ENCODE data around the gene ZNF598. TPM values are rescaled to one million over a fixed set of nuclear protein-coding genes. Genes with fewer than 3 reads are reported as not detected.

ZNF598 gene
- total RNA-seq, 2 experiments from 2014 or later = 75.1 to 75.9 TPM

DNA sequence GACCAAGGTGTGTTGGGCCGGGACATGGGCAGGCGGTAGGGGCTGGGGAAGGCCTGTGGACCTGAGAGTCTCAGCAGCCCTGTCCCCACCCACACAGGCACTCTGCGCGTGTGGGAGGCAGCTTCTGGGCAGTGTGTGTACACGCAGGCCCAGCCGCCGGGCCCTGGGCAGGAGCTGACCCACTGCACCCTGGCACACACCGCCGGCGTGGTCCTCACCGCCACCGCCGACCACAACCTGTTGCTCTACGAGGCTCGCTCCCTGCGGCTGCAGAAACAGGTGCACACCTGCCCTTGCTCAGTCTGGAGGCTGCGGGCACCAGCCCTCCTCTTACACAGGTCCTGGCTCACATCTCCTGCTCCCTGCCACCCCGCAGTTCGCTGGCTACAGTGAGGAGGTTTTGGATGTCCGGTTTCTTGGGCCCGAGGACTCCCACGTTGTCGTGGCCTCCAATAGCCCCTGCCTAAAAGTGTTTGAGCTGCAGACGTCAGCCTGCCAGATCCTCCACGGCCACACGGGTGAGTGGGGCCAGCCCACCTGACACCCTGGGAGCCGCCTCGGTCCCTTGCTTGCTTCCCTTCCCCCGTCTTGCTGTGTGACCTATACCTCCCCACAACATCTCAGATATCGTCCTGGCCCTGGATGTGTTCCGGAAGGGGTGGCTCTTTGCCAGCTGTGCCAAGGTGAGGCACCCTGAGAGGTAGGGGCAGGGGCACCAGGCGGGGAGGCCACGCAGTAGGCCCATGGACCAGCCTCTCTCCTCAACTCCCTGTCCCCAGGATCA lies 34.0 kb downstream of the ZNF598 start:
- CTCF ChIA-PET = no interaction called here
- peaks cover 3% of the 10 kb centered on the region for H3K27me3 Mint-ChIP-seq (ENCODE audit: low read depth)
- POLR2A ChIA-PET = interaction anchor here (1.1 to 4.2 kb wide), 2 partner anchors 9 to 11 kb away, joined by 3 to 31 read pairs; partner anchors contain the start of genes GFER and RPS2

GRCh38 chr16:1974157-1975070 lies 35.2 kb downstream of the ZNF598 start:
- Mint-ChIP-seq H3K4me1 (ENCODE audit: low read depth) (peaks cover 30% of the 10 kb centered on the region), H3K9me3 (ENCODE audit: insufficient read depth) (no peaks in the 10 kb centered on the region), H3K36me3 (ENCODE audit: low read depth) (peaks cover 17% of the 10 kb centered on the region), H3K4me3 (peak overlapping the region; percentile 12), H3K27ac (no peak overlapping the region), H3K27me3 (ENCODE audit: low read depth) (no peaks in the 10 kb centered on the region)
- no peak for DNase-seq
- no peak for ATAC-seq
- ChIA-PET CTCF (no interaction called here), POLR2A (interaction anchor here (1.3 to 4.2 kb wide), 2 partner anchors 10 kb away, joined by 5 to 31 read pairs; partner anchors contain the start of gene RPS2)

More for the DNA sequence above, 34.0 kb downstream of the ZNF598 start:
- Mint-ChIP-seq H3K9me3 (ENCODE audit: insufficient read depth) (no peaks in the 10 kb centered on the region), H3K36me3 (ENCODE audit: low read depth) (peaks cover 18% of the 10 kb centered on the region), H3K4me3 (no peak overlapping the region), H3K27ac (no peak overlapping the region), H3K4me1 (ENCODE audit: low read depth) (peaks cover 28% of the 10 kb centered on the region)
- ATAC-seq (no peak), DNase-seq (no peak)

DNA sequence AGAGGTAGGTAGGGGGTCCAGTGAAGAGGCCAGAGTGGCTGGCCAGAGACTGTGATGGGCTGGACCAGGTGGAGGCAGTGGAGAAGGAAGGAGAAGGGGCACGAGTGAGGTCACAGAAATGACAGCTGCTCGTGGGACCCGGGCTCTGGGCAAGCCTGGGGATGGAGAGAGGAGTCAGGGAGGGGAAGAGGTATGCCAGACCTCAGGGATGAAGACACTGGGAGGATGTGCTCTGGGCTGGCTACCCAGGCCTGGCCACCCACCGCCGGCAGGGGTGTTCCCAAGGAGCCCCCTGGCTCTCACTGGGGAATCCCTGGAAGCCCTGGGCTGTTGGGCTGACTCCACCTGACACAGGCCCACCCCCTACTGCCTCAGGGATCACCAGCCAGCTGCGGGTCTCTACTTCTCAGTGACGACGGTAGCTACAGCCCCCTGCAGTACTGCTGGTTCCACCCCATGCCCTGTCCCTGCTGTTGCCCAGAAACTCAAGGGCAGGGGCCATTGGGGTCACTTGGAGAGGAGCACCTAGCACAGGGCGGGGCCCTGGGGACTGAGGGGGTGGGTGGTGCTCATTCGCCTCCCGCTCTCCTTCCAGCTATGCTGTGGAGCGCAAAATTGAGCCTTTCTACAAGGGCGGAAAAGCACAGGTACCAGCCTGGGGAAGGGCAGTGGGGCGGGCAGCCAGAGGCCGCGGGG lies 36.0 kb downstream of the ZNF598 start:
- ATAC-seq (no peak), DNase-seq (no peak)
- Mint-ChIP-seq H3K36me3 (ENCODE audit: low read depth) (peaks cover 15% of the 10 kb centered on the region), H3K4me1 (ENCODE audit: low read depth) (peaks cover 30% of the 10 kb centered on the region), H3K9me3 (ENCODE audit: insufficient read depth) (no peaks in the 10 kb centered on the region), H3K27me3 (ENCODE audit: low read depth) (no peaks in the 10 kb centered on the region), H3K27ac (peak overlapping the region; percentile 43), H3K4me3 (peak overlapping the region; percentile 12)
- ChIA-PET POLR2A (interaction anchor here (0.6 to 1.3 kb wide), 2 partner anchors 9 to 273 kb away, joined by 3 to 5 read pairs; partner anchors contain the start of gene RPS2), CTCF (no interaction called here)

GRCh38 chr16:1972490-1972877 lies 37.1 kb downstream of the ZNF598 start:
- Mint-ChIP-seq H3K36me3 (ENCODE audit: low read depth) (peaks cover 10% of the 10 kb centered on the region), H3K4me1 (ENCODE audit: low read depth) (peaks cover 30% of the 10 kb centered on the region), H3K4me3 (peak overlapping the region; percentile 94), H3K27ac (peak overlapping the region; percentile 97), H3K9me3 (ENCODE audit: insufficient read depth) (no peaks in the 10 kb centered on the region), H3K27me3 (ENCODE audit: low read depth) (no peaks in the 10 kb centered on the region)
- ChIA-PET CTCF (interaction anchor here (1.3 to 1.6 kb wide), 2 partner anchors 32 to 168 kb away, joined by 4 to 5 read pairs; no protein-coding TSS in a partner anchor), POLR2A (interaction anchor here (0.6 to 3.3 kb wide), 8 partner anchors 8 to 275 kb away, joined by 3 to 19 read pairs (median 6); partner anchors contain the start of genes GFER, NDUFB10, NOXO1 and TRAF7)
- DNase-seq (no peak), ATAC-seq (peak; percentile 10)

DNA sequence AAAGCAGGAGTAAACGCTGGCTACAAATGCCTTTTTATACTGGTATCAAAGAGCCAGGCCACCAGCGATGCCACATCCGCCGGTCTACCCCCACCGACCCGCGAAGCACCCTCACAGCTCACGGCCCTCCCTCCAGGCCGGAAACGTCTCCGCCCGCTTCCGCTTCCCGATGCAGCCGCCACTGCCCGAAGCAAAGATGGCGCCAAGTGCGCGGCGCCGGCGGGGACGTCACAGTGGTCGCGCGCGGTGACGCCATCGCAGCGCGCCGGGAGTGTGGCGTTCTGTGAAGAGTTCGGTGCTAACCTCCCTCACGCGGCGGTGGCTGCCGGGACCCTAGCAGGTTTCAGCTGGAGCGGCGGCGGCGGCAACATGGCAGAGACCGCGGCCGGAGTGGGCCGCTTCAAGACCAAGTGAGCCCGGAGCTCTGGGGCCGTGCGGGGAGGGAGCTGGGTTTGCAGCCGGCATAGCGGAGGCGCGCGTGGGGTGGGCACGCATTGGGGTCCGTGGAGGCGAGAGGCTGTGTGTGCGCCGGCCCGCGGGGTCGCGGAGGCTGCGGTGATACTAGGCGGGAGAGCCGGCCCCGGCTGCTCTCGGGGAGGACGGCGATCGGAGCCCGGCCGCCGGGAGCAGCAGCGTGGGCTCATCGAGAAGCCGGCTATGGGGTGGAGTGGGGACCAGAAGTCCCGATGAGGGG lies 37.7 kb downstream of the ZNF598 start, which contains the start of gene TBL3:
TSS of gene TBL3 (plus strand) at position 258 of the 694 bp plus-strand sequence. CDS start at position 370, 112 bp downstream.
- peak within 1 kb of the TSS; percentile 97 for H3K27ac Mint-ChIP-seq
- ChIA-PET POLR2A (interaction anchor here (0.6 to 3.3 kb wide), 12 partner anchors 9 to 997 kb away, joined by 3 to 19 read pairs (median 5); partner anchors contain the start of genes GFER, MSRB1, NDUFB10 and NOXO1), CTCF (interaction anchor here (0.8 to 1.6 kb wide), 3 partner anchors 11 to 169 kb away, joined by 3 to 5 read pairs (median 4); no protein-coding TSS in a partner anchor)
- peaks cover 30% of the 10 kb centered on the region for H3K4me1 Mint-ChIP-seq (ENCODE audit: low read depth)
- H3K9me3 Mint-ChIP-seq (ENCODE audit: insufficient read depth) = no peaks in the 10 kb centered on the region
- H3K4me3 Mint-ChIP-seq = peak within 1 kb of the TSS; percentile 94
- peak; percentile 98 for DNase-seq
- ATAC-seq = peak; percentile 92
- peaks cover 10% of the 10 kb centered on the region for H3K36me3 Mint-ChIP-seq (ENCODE audit: low read depth)
- no peaks in the 10 kb centered on the region for H3K27me3 Mint-ChIP-seq (ENCODE audit: low read depth)

DNA sequence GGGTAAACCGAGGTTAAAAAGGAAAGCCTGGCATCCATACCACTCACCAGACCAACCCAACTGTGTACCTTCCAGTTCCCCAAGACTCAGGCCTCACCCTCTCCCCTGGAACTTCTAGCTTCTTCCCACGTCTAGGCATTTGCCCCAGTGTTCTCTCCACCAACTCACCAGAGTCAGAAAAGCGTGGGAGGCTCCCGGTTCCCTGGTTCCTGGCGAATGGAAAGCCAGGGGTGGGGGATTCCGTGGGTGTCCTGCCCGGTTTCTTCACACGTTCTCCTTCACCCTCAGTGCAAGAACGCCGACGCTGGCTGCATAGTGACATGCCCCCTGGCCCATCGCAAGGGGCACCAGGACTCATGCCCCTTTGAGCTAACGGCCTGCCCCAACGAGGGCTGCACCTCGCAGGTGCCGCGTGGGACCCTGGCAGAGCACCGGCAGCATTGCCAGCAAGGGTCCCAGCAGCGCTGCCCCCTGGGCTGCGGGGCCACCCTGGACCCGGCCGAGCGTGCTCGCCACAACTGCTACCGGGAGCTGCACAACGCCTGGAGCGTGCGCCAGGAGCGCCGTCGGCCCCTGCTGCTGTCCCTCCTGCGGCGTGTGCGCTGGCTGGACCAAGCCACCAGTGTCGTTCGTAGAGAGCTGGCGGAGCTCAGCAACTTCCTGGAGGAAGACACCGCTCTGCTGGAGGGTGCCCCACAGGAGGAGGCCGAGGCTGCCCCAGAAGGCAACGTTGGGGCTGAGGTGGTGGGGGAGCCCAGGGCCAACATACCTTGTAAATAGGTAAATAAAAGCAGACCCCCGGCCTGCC lies 41.3 kb downstream of the ZNF598 start:
- Mint-ChIP-seq H3K36me3 (ENCODE audit: low read depth) (peaks cover 18% of the 10 kb centered on the region), H3K27ac (no peak overlapping the region), H3K4me1 (ENCODE audit: low read depth) (peaks cover 41% of the 10 kb centered on the region), H3K27me3 (ENCODE audit: low read depth) (no peaks in the 10 kb centered on the region), H3K4me3 (no peak overlapping the region), H3K9me3 (ENCODE audit: insufficient read depth) (no peaks in the 10 kb centered on the region)
- DNase-seq (no peak), ATAC-seq (no peak)
- POLR2A ChIA-PET = no interaction called here
- CTCF ChIA-PET = no interaction called here

GRCh38 chr16:1966460-1966859 lies 43.2 kb downstream of the ZNF598 start, which contains the start of gene RNF151:
Gene RNF151 (plus strand): TSS chr16:1966856. CDS start chr16:1966882, 26 bp downstream.
- DNase-seq (no peak), ATAC-seq (no peak)
- ChIA-PET POLR2A (interaction anchor here (1.1 to 4.3 kb wide), 5 partner anchors 10 to 139 kb away, joined by 3 to 44 read pairs (median 14); partner anchors contain the start of genes FAHD1, MSRB1 and SYNGR3), CTCF (interaction anchor here (1.1 to 1.7 kb wide), 2 partner anchors 18 to 37 kb away, joined by 4 read pairs; partner anchors contain the start of gene GFER)
- H3K4me3 Mint-ChIP-seq = peak within 1 kb of the TSS; percentile 96
- H3K27me3 Mint-ChIP-seq (ENCODE audit: low read depth) = no peaks in the 10 kb centered on the region
- H3K27ac Mint-ChIP-seq = peak within 1 kb of the TSS; percentile 96
- H3K36me3 Mint-ChIP-seq (ENCODE audit: low read depth) = peaks cover 36% of the 10 kb centered on the region
- peaks cover 42% of the 10 kb centered on the region for H3K4me1 Mint-ChIP-seq (ENCODE audit: low read depth)
- H3K9me3 Mint-ChIP-seq (ENCODE audit: insufficient read depth) = no peaks in the 10 kb centered on the region

GRCh38 chr16:1965396-1966001 lies 44.1 kb downstream of the ZNF598 start:
- POLR2A ChIA-PET = interaction anchor here (0.6 to 4.3 kb wide), 22 partner anchors 11 to 545 kb away, joined by 3 to 44 read pairs (median 6); partner anchors contain the start of genes FAHD1, GFER, MAPK8IP3 and MLST8
- Mint-ChIP-seq H3K36me3 (ENCODE audit: low read depth) (peaks cover 46% of the 10 kb centered on the region), H3K4me3 (peak overlapping the region; percentile 96), H3K27me3 (ENCODE audit: low read depth) (no peaks in the 10 kb centered on the region), H3K9me3 (ENCODE audit: insufficient read depth) (no peaks in the 10 kb centered on the region), H3K27ac (peak overlapping the region; percentile 96), H3K4me1 (ENCODE audit: low read depth) (peaks cover 44% of the 10 kb centered on the region)
- CTCF ChIA-PET = interaction anchor here (0.7 to 1.7 kb wide), 4 partner anchors 18 to 102 kb away, joined by 3 to 4 read pairs (median 4); partner anchors contain the start of gene GFER
- ATAC-seq (peak; percentile 4), DNase-seq (no peak)

Data from activated CD8-positive, alpha-beta T cell treated with anti-CD3 and anti-CD28 coated beads, Interleukin-2, amount 10 ng/mL, durations not matched to agents 7 days and 5 days (primary cell).